ENCODE measurements around the gene SLC4A5.

SLC4A5 gene

DNA sequence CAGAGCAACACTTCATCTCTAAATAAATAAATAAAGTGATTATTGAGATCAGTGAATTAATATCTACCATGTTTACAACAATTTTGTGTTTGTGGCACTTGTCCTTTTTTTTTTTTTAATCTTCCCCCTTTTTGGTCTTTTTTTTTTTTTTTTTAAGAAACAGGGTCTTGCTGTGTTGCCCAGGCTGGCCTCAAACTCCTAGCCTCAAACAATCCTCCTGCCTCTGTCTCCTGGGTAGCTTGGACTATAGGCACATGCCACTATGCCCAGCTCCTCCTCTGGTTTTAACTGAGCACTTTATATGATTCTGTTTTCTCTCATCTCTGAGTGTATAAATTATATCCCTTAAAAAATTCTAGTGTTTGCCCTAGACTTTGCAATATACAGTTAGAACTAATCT lies 30.3 kb downstream of the SLC4A5 start:
- no peak for DNase-seq (ENCODE audit: low spot score)

DNA sequence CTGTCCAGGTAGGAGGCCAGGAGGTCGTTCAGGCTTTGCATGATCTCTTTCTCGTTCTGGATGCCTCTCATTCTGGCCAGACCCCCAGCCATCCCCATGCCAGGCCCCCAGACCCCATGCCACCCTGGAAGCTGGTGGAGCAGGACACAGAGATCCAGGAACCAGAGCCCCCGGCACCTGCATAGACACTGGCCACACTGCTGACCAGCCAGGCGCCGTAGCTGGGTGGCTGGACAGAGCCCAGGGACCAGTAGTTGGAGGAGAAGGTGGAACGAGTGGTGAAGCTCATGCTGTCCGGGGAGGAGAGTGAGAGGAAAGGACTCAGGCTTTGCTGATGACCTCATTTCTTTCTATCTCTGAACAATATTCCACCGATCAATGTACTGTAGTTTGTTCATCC lies 35.5 kb downstream of the SLC4A5 start:
- no peak for DNase-seq (ENCODE audit: low spot score)

DNA sequence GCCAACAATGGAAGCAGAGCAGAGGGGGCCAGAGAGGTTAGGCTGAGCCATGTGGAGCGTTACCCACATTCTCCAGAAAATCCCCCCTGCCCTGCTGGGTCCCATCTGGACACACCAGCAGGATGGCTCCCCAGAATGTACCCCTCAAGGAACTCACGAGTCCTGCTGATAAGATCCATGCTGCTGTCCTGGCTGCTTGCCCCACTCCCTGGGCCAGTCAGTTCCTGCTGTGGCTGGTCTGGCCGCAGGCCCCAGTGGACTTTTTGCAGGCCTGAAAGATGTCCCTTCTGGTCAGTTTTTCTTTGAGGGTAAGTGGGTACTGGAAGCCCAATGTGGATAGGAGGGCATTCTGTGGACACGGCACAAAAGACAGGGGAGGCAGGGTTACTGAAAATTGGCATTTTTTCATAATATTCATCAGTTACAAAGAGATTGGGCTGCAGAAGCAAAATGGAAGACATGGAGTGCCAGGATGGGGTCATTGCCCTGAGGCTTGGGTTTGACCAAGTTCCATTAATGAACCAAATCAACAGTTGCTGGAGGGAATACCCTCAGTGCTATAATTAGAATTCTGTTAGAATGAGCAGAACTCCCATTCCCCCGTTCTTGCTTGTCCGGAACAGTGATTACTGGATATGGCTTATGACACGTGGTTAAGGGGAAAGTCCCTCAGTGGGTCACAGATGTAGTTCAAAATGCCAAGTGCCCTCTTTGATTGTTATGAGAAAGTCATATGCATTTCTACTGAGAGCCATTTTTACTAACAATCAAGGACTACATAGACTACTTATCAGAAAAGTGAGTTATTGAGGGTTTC lies 38.7 kb downstream of the SLC4A5 start:
- peak; percentile 35 for DNase-seq (ENCODE audit: low spot score)

DNA sequence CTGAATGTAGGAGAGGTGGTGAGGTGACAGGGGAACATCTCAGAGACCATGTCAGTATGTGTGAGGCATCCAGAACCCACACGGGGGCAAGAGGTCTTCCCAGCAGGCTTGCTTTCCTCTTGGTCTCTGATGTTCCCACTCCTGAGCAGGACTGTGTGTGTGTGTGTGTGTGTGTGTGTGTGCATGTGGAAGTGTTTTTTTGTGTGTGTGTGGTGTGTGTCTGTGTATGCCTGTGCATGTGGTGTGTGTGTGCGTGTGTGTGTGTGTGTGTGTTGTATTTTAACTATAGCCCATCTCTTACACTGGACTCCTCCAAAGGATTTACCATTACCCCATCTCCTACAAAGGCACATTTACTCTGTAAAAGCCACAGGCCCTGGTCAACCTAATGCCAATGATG lies 40.4 kb downstream of the SLC4A5 start:
- no peak for DNase-seq (ENCODE audit: low spot score)

DNA sequence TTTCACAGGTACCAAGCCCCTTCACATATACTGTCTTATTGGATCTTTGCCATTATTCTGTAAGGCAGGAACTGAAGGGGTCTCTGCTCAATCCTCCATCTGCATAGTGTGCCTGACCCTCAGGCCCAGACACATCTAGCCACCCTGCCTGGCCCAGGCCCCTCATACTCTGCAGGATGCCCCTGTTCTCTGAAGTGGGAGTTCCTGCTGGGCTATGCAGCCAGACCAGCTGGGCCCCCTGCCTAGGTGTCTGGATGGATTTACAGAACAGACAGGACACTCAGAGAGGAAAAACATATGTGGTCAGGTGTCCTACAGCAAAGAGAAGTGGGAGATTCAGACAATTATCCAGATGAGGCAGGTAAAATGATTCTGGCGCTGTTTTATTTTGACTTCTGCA lies 42.0 kb downstream of the SLC4A5 start:
- DNase-seq (ENCODE audit: low spot score), result no peak

DNA sequence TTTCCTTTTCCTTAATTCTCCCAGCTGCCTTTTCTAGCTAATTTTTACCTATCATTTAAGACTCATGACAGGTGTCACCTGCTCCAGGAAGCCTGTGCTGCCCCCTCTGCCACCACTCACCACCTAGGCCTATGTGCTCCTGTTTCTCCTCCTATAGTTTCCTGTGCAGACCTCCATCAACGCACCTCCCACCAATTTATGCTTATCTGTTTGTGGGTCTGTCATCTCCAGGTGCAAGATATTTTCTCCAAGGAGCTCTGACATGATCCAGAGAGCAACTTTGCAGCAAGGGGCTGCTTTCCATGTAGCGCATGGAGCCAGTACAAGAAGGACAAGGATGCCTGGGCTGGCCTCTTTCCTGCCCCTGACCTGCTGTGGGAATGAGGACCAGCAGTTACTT lies 42.7 kb downstream of the SLC4A5 start:
- no peak for DNase-seq (ENCODE audit: low spot score)

DNA sequence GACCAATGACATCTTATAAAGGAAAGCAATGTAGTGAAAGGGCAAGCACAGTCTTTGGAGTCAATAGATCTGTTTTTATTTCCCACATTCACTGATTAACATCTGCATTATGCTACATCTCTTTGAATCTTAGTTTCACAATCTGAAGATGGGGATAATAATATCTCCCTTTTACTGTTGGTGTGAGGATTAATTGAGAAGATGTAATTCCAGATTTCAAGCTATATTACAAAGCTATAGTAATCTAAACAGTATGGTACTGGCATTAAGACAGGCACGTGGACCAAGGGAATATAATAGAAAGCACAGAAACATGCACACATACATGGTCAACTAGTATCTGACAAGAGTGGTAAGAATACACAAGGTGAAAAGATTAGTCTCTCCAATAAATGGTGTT lies 45.3 kb downstream of the SLC4A5 start:
- no peak for DNase-seq (ENCODE audit: low spot score)

DNA sequence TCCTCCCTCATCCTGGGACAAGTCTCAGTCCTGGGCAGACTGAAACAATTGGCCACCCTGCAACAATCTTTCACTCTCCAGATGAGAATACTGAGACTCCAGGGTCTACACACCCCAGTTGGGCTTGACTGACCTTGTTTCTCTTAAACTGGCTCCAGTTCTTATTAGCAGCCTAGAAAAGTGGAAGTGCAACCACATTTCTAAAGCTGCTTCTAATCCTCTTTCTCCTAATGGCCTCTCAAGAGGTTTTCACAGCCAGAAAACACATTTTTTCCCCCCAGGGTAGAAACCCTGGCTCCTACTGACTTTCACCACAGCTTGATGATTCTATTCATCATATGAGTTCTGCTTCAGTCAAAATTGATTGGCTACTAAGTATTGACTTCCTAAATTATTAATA lies 45.8 kb downstream of the SLC4A5 start:
- DNase-seq (ENCODE audit: low spot score), result no peak

DNA sequence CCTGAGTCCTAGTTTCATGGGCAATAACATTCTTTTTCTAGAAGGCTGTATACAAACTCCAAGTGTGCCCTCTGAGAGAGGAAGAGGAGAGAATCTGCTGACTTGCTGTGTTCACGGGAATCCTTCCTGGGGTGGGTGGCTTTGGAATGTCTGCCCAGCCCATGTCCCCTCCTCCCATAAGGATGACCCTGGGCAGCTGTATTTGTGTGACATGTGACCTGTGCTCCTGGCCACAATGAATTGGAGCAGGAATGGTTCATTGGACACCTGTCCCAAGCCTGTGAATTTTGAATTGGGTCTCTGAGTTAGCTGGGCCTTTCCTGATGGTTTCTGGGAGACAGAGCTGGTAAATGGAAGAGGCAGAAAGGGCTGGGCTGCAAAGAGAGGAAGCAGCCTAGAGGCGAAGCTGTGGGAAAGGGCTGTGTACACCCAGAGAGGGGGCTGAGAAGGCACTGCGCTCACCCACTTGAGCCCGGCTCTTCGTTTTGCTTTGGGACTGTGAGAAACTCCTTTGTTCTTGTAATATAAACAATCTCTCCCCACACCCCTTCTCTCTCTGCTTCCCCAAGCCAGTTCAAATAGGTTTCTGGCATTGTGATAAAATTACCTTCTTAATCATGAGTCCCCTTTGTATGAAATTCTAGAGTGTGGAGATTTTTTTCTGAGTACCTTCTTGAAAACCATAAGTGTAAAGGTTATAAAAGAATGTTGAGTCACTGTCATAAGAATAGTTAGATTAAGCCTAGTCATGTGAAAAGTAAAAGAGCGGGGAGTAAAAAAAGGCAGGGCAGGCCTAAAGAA lies 49.8 kb downstream of the SLC4A5 start:
- DNase-seq (ENCODE audit: low spot score), result no peak

DNA sequence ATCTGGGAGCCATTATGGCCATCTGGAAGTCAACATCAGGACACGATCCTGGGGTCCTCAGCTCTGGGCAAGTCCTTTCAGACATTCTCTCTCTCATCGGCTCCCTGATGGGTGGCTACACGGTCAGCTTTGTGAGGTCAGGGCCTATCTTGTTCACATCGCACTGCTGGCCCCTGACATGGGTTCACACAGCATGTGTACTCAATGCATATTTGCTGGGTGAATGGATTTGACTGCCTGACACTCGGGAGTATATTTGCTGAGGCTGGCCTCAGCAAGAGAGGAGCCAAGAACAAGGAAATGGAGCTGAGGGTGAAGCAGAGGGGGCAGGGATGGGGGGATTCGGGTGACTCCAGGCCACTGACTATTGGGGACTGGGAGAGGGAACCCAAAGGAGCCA lies 50.5 kb downstream of the SLC4A5 start:
- no peak for DNase-seq (ENCODE audit: low spot score)

DNA sequence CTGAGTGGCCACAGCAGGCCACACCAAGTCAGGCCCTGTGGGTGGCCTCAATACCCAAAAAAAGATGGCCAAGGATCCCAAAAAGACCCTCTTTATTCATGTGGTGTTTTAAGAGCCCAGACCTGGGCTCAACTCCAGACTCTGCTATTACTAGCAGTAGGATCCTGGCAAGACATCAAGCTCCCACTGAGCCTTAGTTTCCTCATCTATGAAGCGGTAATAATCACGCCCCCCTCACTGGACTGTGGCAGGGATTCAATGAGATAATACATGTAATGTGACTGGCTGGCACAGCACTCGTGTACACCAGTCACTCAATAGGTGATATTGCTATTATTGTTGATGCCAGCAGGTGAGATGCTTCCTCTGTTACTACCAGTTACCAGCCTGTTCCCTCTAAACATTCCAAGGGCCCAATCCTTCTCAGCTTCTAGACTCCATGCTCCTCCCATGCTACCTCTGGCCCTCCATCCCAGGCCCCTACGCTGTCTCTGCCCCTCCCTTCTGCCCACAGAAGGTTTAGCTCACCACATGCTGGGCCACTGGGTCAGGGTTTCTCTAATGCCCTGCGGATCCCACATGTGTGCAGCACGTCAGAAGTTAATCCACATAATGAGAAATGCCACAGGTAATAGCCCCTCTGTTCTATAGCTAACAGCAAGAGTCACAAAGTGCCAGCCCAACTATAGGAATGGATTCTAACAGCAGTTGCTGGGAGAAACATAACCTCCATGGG lies 51.2 kb downstream of the SLC4A5 start:
- no peak for DNase-seq (ENCODE audit: low spot score)

DNA sequence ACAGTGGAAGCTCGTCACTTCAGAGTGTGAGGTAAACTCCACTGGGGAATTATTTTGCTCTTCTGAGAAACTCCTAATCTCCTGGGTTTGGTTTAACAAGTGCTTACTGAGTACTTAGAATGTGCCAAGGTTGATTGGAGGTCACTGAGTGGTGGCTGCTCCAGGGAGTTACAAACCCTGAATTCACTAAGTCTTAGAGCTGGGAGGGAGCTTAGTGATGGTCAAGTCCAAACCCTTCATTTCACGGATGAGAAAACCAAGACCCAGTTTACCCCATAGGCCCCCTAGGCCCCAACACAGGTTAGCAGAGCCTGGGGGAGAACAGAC lies 52.0 kb downstream of the SLC4A5 start:
- DNase-seq (ENCODE audit: low spot score), result no peak

DNA sequence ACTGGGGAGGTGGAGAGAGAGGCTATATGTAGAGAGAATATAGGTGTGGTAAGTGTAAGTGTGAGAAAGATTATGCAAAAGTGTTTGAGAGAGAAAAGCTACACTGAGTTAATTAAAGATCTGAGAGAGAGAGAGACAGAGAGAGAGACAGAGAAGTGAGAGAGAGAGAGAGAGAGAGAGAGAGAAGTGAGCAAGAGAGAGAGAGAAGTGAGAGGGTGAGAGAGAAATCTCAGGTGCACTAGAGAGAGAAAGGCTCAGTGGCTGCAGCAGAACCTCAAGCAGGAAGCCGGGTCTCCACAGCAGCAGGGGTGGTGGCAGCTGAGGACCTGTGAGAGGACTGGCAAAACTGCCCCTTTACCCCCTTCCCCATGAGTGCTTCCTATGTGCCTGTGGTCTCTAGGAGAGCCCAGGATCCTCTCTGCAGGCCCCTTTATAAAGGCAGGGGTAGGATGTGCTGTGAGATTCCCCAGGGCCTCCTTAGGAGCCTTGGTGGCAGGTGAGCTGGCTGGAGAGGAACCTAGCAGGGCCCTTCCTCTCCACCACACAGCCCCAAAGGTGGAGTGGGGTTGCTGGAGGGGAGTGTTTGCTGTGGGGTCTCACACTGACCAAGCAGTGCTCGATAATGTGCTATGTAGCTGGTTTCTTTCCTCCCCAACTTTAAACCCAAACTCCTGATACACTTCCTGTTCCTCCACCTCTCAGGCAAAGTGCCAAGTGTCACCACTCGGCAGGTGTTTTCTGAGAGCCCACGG lies 52.6 kb downstream of the SLC4A5 start:
- DNase-seq (ENCODE audit: low spot score), result no peak

DNA sequence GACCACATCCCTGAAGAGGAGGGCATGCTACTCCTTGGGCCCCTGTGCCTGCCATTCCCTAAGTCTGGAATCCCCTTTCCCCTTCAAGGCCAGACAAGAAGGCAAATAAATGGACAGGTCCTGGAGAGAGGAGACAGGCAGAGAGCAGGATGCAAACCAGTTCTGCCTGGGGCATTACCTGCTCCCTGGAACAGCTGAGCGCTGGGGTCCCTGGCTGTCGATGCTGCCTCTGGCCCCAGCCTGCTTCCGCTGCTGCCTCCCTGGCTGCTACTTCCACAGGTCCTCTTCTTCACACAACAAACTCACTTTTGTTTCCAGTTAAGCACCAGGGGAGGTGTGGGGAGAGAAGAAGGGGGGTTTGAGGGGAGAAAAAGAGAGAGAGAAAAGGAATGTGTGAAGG lies 53.1 kb downstream of the SLC4A5 start:
- DNase-seq (ENCODE audit: low spot score), result no peak

DNA sequence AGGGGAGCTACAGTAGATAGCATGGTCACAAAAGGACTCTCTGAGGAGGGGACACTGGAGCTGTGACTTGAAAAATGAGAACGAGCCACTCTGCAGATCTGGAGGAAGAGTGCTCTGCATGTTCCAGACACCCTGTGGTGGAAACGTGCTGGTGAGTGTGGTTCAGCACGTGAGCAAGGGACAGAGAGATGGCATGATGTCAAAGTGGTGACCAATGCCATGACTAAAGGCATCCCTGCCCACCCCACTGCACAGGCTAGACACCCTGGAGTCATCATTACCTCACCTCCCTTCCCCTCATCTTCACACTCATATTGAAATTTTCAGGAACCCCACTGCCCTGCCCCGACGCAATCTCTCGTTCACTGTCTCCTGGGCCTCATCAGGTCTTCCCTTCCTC lies 56.5 kb downstream of the SLC4A5 start:
- DNase-seq (ENCODE audit: low spot score), result no peak

DNA sequence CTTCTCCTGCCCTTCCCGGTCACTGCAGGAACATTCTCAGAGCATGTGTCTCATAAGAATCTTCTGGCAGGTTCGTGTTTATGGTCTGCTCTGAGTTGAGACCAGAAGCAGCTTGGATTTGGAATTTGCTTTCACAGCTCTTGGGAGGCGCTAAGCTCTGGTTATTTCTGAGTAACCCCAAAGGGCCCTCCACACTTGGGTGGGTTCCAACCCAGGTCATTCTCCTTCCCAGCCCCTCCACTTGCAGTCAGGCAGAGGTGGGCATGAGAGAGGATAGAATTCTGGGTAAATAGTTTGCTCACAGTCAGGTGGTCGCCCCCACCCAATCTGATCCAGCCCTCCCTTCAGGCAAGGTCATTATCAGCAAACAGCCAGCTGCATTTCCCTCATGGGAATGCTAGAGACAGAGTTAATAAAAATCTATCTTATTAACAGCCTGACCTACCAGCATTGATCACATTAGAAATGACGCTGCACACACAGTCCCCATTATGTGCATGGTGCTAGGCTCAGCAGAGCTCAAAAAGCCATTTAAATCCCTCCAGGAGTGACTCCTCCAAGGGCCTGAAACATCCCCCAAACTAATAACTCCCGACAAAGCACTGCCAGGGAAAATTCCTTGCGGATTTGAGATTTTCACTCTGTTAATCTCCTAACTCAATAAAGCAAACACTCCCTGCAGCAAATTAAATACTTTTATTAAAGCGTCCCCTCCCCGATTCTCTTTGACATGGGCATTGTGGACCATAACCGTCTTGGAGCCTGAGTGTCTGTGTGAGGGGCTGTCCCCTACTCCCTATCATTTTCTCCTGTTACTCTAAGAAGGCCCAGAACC lies 61.9 kb downstream of the SLC4A5 start:
- no peak for DNase-seq (ENCODE audit: low spot score)

DNA sequence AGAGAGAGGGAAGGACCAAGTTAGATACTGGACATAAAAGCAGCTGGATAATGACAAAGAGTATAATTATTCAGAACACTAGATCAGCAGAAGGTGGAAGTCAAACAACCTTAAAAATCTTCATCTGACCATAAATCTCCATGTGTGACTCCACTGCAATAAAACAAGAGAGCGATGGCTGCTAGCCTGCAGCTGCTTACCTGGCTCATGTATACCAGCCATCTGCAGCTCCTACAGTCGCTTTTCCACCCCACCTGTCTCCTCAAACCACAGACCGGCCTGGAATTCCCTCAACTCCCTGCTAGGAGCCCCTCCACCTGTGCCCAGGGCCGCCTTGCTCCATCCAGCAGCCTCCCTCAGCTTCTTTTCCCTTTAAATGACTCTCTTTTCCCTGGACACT lies 64.5 kb downstream of the SLC4A5 start:
- no peak for DNase-seq (ENCODE audit: low spot score)

DNA sequence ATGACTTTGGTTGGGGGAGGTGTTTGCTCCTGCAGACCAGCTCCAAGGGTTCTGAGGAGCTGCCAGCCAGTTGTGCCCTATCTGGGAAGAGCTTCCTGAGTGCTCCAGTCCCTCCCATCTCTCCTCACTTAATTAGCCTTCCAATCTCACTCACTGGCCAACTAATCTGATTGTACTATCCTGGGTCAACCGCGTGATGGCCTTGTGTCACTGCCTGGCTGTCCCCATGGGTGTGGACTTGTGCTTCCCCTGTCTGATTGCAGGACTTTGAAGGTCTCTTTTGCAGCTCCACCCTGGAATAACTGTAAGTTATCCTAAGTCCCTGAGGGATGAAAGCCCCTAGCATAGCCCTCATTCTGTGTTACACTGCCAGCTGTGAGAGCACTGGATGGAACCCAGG lies 65.0 kb downstream of the SLC4A5 start:
- DNase-seq (ENCODE audit: low spot score), result no peak

DNA sequence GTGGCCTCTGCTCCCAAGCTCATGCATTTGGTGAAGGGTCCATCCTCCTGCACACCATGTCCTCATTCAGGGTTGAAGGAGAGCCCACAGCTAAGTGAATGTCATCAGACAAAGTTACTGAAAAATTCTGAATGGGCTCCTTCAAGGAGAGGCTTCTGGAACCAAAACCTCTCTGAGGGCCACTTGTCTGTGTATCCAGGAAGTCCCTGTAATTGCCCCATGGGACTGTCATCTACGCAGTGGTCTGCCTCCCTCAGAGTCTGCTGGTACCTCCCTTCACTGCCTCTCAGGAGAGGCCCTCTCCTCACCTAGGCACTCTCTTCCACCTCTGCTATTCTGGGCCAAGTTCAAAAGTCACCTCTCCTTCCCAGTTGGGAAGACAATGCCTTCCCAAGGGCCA lies 68.0 kb downstream of the SLC4A5 start:
- DNase-seq (ENCODE audit: low spot score), result no peak

DNA sequence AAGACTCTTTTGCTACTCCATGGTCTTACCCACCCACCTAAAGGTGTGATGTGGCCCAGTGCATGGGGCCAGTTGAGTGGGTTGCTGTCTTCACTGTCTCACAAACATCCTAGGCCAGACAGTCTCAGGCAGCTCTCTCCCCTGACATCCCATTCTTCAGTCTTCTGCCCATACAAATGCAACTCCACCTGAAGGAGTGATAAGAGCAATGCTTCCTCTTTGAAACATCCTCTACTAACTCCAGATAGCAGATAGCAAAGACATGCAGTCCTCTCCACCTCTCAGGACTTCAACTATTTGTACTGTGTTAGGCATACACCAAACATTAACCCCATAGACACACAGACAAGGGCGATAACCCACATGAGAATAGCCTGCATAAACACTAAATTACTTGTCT lies 73.5 kb downstream of the SLC4A5 start:
- no peak for DNase-seq (ENCODE audit: low spot score)

DNA sequence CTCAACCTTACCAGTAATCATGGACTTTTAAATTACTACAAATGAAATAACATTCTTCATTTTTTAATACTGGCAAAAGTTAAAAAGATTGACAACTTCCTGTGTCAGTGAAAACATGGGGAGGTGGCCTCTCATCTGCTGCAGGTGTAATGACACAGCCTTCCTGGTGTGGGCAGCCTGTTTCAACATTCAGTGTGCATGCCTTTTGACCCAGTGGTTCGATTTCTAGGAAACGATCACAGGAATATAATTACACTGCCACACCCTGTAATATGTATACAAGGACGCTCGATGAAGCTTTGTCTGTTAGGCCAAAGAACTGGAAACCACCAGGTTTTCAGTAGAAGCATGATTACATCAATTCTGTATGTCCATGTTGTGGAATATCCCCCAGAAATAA lies 76.1 kb downstream of the SLC4A5 start:
- no peak for DNase-seq (ENCODE audit: low spot score)

All from COLO829 (cell line).